ENCODE measurements around the gene MYLK. TPM values are rescaled to one million over a fixed set of nuclear protein-coding genes. Genes with fewer than 3 reads are reported as not detected.

MYLK gene
- total and polyA plus RNA-seq, 2 of the 4 experiments (the other 2 are of a cell fraction) = 299 to 484 TPM

- POLR2A ChIA-PET (ENCODE audit: unreplicated experiment) = no interaction called here
- ATAC-seq (ENCODE audit: low read depth) = no peak
Observed at GRCh38 chr3:123571264-123571972, 312.7 kb downstream of the MYLK start.

More at GRCh38 chr3:123571264-123571972, 312.7 kb downstream of the MYLK start:
- no peak overlapping the region for H3K4me3 ChIP-seq (ENCODE audit: insufficient read depth, low read depth, low read length)
- no peak for TF ChIP-seq MAZ (IDR thresholded peaks at IDR 0.05; ENCODE audit: borderline replicate concordance, low read depth, low read length)
- TF ChIP-seq RFX5 (IDR thresholded peaks at IDR 0.05; ENCODE audit: low read depth, low read length) = no peak
- H3K18ac ChIP-seq (ENCODE audit: low read depth, low read length) = no peak overlapping the region
- no peak overlapping the region for H2AK9ac ChIP-seq (replicated peaks; ENCODE audit: low read depth, low read length, poor library complexity)
- H3K4me1 ChIP-seq (ENCODE audit: control insufficient read depth, insufficient read depth, low read length) = peaks cover 4% of the 10 kb centered on the region; the same call in 1 of the 2 replicates
- no peaks in the 10 kb centered on the region; the same call in 1 of the 2 replicates for H3K36me3 ChIP-seq (ENCODE audit: control insufficient read depth, insufficient read depth, low read length)
- peaks cover 6% of the 10 kb centered on the region for H3K9me1 ChIP-seq (ENCODE audit: insufficient read depth, low read length)
- no peak overlapping the region for H2BK20ac ChIP-seq (ENCODE audit: low read depth, low read length)
- no peak overlapping the region for H2BK15ac ChIP-seq (ENCODE audit: low read depth, low read length)
- dilution Hi-C loops (cut with HindIII; ENCODE audit: low sequenced_read_pairs, unreplicated experiment) = no loop called here
- intact Hi-C loops (cut with micrococcal nuclease) = no loop called here
- H2BK120ac ChIP-seq (ENCODE audit: low read depth, low read length) = no peak overlapping the region
- BruUV-seq (replicated peaks) = no TSS peak
- H3K9ac ChIP-seq (ENCODE audit: low read depth, low read length) = no peak overlapping the region
- WGBS, 2 experiments (ENCODE audit: extremely low coverage in 2 of 2, insufficient read length in 1 of 2) = no CpG with 5 or more reads among the region's 4 CpGs
- H3K14ac ChIP-seq (replicated peaks; ENCODE audit: low read depth, low read length) = no peak overlapping the region
- no peak overlapping the region for H3K23ac ChIP-seq (ENCODE audit: low read depth, low read length)
- H4K5ac ChIP-seq (ENCODE audit: low read depth, low read length) = no peak overlapping the region
- H4K91ac ChIP-seq (ENCODE audit: insufficient read depth, low read depth, low read length) = no peak overlapping the region
- H3K27ac ChIP-seq (ENCODE audit: insufficient read depth, low read length) = no peak overlapping the region
- DNase-seq = no peak
- no peak overlapping the region for H3K56ac ChIP-seq (ENCODE audit: extremely low read depth, insufficient read depth, low read length)
- H3K4ac ChIP-seq (ENCODE audit: low read depth, low read length) = no peak overlapping the region
- no peaks in the 10 kb centered on the region for H3K9me3 ChIP-seq (ENCODE audit: control insufficient read depth, insufficient read depth, low read length)
- no peak overlapping the region for H2AFZ ChIP-seq (replicated peaks; ENCODE audit: low read length, poor library complexity)
- peaks cover 5% of the 10 kb centered on the region; the same call in 1 of the 2 replicates for H4K20me1 ChIP-seq (ENCODE audit: insufficient read depth, low read length)
- H2BK5ac ChIP-seq (ENCODE audit: low read depth, low read length, poor library complexity, severe bottlenecking) = no peak overlapping the region
- H3K79me1 ChIP-seq (ENCODE audit: low read depth in 1 of 2, low read length in 2 of 2) = peaks cover 11% of the 10 kb centered on the region in 2 experiments; a peak in 3 of 4 replicates
- in situ Hi-C loops (cut with MboI; ENCODE audit: low sequenced_read_pairs) = no loop called here
- no peak overlapping the region for H4K8ac ChIP-seq (ENCODE audit: low read depth in 2 of 2, low read length in 2 of 2)
- H3K4me2 ChIP-seq (ENCODE audit: low read depth, low read length) = no peak overlapping the region
- H2AK5ac ChIP-seq (ENCODE audit: low read depth, low read length) = no peak overlapping the region
- CTCF ChIA-PET = interaction anchor here (1.1 kb wide), 1 partner anchor 13 kb away, joined by 3 read pairs; no protein-coding TSS in a partner anchor
- no peaks in the 10 kb centered on the region for H3K27me3 ChIP-seq (ENCODE audit: control insufficient read depth, insufficient read depth, low read length)

All from IMR-90 (cell line).